Neural cell (in vitro differentiated cells): ENCODE data around the gene CYP3A4. TPM values are rescaled to one million over a fixed set of nuclear protein-coding genes. Genes with fewer than 3 reads are reported as not detected.

Experiments
- H2AFZ ChIP-seq: fragments of 200-600, 300-800 bp; sonication (generic), shearing (Covaris generic); 2 replicates; pipeline ENCODE4 v1.6.0; 2014; ENCODE audit warnings: low read depth, mild to moderate bottlenecking, antibody characterized with exemption, low read length, moderate library complexity
- H3F3A ChIP-seq: fragments of 200-600 bp; shearing (Covaris generic); 2 replicates; pipeline ENCODE4 v1.6.1; 2016; ENCODE audit warnings: mild to moderate bottlenecking, moderate library complexity, mixed read lengths, antibody characterized with exemption, low read length; ENCODE audit not compliant: insufficient read depth, poor library complexity, severe bottlenecking
- H3K27ac ChIP-seq: fragments of 200-600, 300-800 bp; sonication (generic), shearing (Covaris generic); 2 replicates; pipeline ENCODE4 v1.5.1; 2014; ENCODE audit warnings: mild to moderate bottlenecking, low read length, moderate library complexity
- H3K27me3 ChIP-seq: fragments of 300-800, 200-600 bp; sonication (generic), shearing (Covaris generic); 2 replicates; pipeline ENCODE4 v1.6.0; 2014; ENCODE audit warnings: mild to moderate bottlenecking, low read depth, low read length, moderate library complexity; ENCODE audit not compliant: insufficient read depth
- H3K36me3 ChIP-seq: fragments of 300-800, 200-600 bp; sonication (generic), shearing (Covaris generic); 2 replicates; pipeline ENCODE4 v1.5.1; 2014; ENCODE audit warnings: mild to moderate bottlenecking, antibody characterized with exemption, low read length, moderate library complexity; ENCODE audit not compliant: insufficient read depth
- H3K4me2 ChIP-seq: fragments of 300-800, 200-600 bp; sonication (generic), shearing (Covaris generic); 2 replicates; pipeline ENCODE4 v1.6.0; 2014; ENCODE audit warnings: mild to moderate bottlenecking, low read length
- H3K4me3 ChIP-seq: fragments of 300-800, 200-600 bp; sonication (generic), shearing (Covaris generic); 2 replicates; pipeline ENCODE4 v1.5.1; 2014; ENCODE audit warnings: mild to moderate bottlenecking, low read length, moderate library complexity
- H3K79me2 ChIP-seq: fragments of 200-600 bp; shearing (Covaris generic); replicated peaks from 2 replicates; pipeline ENCODE4 v1.6.0; 2014; ENCODE audit warnings: mild to moderate bottlenecking, low read length, moderate library complexity; ENCODE audit not compliant: insufficient read depth
- H3K9ac ChIP-seq: fragments of 300-800, 200-600 bp; sonication (generic), shearing (Covaris generic); 2 replicates; pipeline ENCODE4 v1.6.1; 2016; ENCODE audit warnings: mild to moderate bottlenecking, low read length, mixed read lengths
- H3K9me2 ChIP-seq: fragments of 200-600 bp; shearing (Covaris generic); 2 replicates; pipeline ENCODE4 v1.6.1; 2016; ENCODE audit warnings: mild to moderate bottlenecking, low read length, mixed read lengths; ENCODE audit not compliant: insufficient read depth
- H3K9me3 ChIP-seq: fragments of 200-600, 300-800 bp; sonication (generic), shearing (Covaris generic); 2 replicates; pipeline ENCODE4 v1.6.1; 2016; ENCODE audit warnings: mild to moderate bottlenecking, mixed run types, low read length, moderate library complexity, mixed read lengths
- H4K20me1 ChIP-seq: fragments of 200-600 bp; shearing (Covaris generic); 2 replicates; pipeline ENCODE4 v1.6.1; 2016; ENCODE audit warnings: mild to moderate bottlenecking, mixed run types; ENCODE audit not compliant: insufficient read depth
- CTCF ChIP-seq: fragments of 450-650 bp; IDR thresholded peaks from 2 replicates; pipeline ENCODE4 v1.5.1; 2014; ENCODE audit warnings: antibody characterized with exemption, mild to moderate bottlenecking, moderate library complexity; ENCODE audit not compliant: poor library complexity, severe bottlenecking
- EP300 ChIP-seq: fragments of 450-650 bp; conservative IDR thresholded peaks from 2 replicates; pipeline ENCODE4 v1.6.1; 2014; ENCODE audit warnings: antibody characterized with exemption, mild to moderate bottlenecking, moderate library complexity; ENCODE audit not compliant: poor library complexity, severe bottlenecking
- EZH2 ChIP-seq: fragments of 200-600, 300-800 bp; shearing (Covaris generic), sonication (generic); IDR thresholded peaks from 2 replicates; pipeline ENCODE4 v1.6.1; 2014; ENCODE audit warnings: antibody characterized with exemption, low read length, borderline replicate concordance, mild to moderate bottlenecking; ENCODE audit not compliant: insufficient read depth, poor library complexity, severe bottlenecking
- MXI1 ChIP-seq: fragments of 450-650 bp; conservative IDR thresholded peaks from 2 replicates; pipeline ENCODE4 v1.6.1; 2014; ENCODE audit warnings: antibody characterized with exemption, mild to moderate bottlenecking; ENCODE audit not compliant: poor library complexity, severe bottlenecking
- POLR2AphosphoS5 ChIP-seq: IDR thresholded peaks from 2 replicates; pipeline ENCODE4 v1.6.1; 2012
- RAD21 ChIP-seq: fragments of 450-650 bp; conservative IDR thresholded peaks from 2 replicates; pipeline ENCODE4 v1.6.1; 2014; ENCODE audit warnings: antibody characterized with exemption, mild to moderate bottlenecking, moderate library complexity
- REST ChIP-seq: IDR thresholded peaks from 2 replicates; pipeline ENCODE4 v1.6.1; 2012; ENCODE audit warnings: borderline replicate concordance
- SMC3 ChIP-seq: fragments of 450-650 bp; conservative IDR thresholded peaks from 2 replicates; pipeline ENCODE4 v1.6.1; 2014; ENCODE audit warnings: antibody characterized with exemption, mild to moderate bottlenecking, moderate library complexity; ENCODE audit not compliant: poor library complexity
- TAF1 ChIP-seq: IDR thresholded peaks from 2 replicates; pipeline ENCODE4 v1.6.1; 2012; ENCODE audit warnings: low read depth
- polyA plus RNA-seq: library from polyadenylated mRNA; depleted of rRNA; stranded (reverse); fragments of >200 nt; gene quantifications from 2 replicates; pipeline ENCODE4 v1.2.3, GENCODE V29; 2014

Gene CYP3A4
- polyA plus RNA-seq, 1 donor from 2014 or later, result not detected

- H3K27me3 ChIP-seq, result no peaks in the 10 kb centered on the region
- H2AFZ ChIP-seq, result no peak overlapping the region
- no peaks in the 10 kb centered on the region for H3K36me3 ChIP-seq
- no peak overlapping the region for H3K27ac ChIP-seq
- no peak overlapping the region for H3K4me2 ChIP-seq
- no peak overlapping the region for H3K9ac ChIP-seq
- H3K9me2 ChIP-seq, result no peaks in the 10 kb centered on the region
- H3K79me2 ChIP-seq, result no peaks in the 10 kb centered on the region
- H3K9me3 ChIP-seq, result no peaks in the 10 kb centered on the region
- H4K20me1 ChIP-seq, result no peaks in the 10 kb centered on the region
- H3K4me3 ChIP-seq, result no peak overlapping the region
- H3F3A ChIP-seq, result no peaks in the 10 kb centered on the region
- TF ChIP-seq POLR2AphosphoS5, result no peak
- TF ChIP-seq CTCF, result no peak
- no peak for TF ChIP-seq EZH2
- no peak for TF ChIP-seq MXI1
- TF ChIP-seq TAF1, result no peak
- no peak for TF ChIP-seq RAD21
- TF ChIP-seq EP300, result no peak
- TF ChIP-seq SMC3, result no peak
- no peak for TF ChIP-seq REST
Observed at GRCh38 chr7:99767662-99768061, 16.3 kb downstream of the CYP3A4 start.

GRCh38 chr7:99766484-99767099, 17.4 kb downstream of the CYP3A4 start:
- Histone ChIP-seq H3K9me3 (no peaks in the 10 kb centered on the region), H3K27me3 (no peaks in the 10 kb centered on the region), H3K4me3 (no peak overlapping the region), H3K79me2 (no peaks in the 10 kb centered on the region), H3K9me2 (no peaks in the 10 kb centered on the region), H3K4me2 (no peak overlapping the region), H2AFZ (no peak overlapping the region), H4K20me1 (no peaks in the 10 kb centered on the region), H3K27ac (no peak overlapping the region), H3K9ac (no peak overlapping the region), H3K36me3 (no peaks in the 10 kb centered on the region), H3F3A (no peaks in the 10 kb centered on the region)
- TF ChIP-seq TAF1 (no peak), EP300 (no peak)
